Type B pancreatic cell (in vitro differentiated cells): ENCODE results near the gene EIF5A. TPM values are rescaled to one million over a fixed set of nuclear protein-coding genes. Genes with fewer than 3 reads are reported as not detected.

Experiments used
- DNase-seq: peaks from one replicate; pipeline ENCODE4 v3.0.0; 2021; ENCODE audit warnings: mixed read lengths; ENCODE audit not compliant: unreplicated experiment; ENCODE audit errors: extremely low spot score
- H3K27ac Mint-ChIP-seq: 2 replicates; pipeline ENCODE4 v1.8.0; 2021; ENCODE audit warnings: mild to moderate bottlenecking, mixed read lengths
- H3K27me3 Mint-ChIP-seq: 2 replicates; pipeline ENCODE4 v1.8.0; 2021; ENCODE audit warnings: mixed read lengths
- H3K36me3 Mint-ChIP-seq: 2 replicates; pipeline ENCODE4 v1.8.0; 2021; ENCODE audit warnings: mixed read lengths
- H3K4me1 Mint-ChIP-seq: one replicate; pipeline ENCODE4 v1.8.0; 2021; ENCODE audit warnings: mixed read lengths; ENCODE audit not compliant: unreplicated experiment
- H3K4me3 Mint-ChIP-seq: 2 replicates; pipeline ENCODE4 v1.8.0; 2021; ENCODE audit warnings: mild to moderate bottlenecking, mixed read lengths
- H3K9me3 Mint-ChIP-seq: 2 replicates; pipeline ENCODE4 v1.8.0; 2021; ENCODE audit warnings: mixed read lengths
- CTCF ChIP-seq: fragments of 200-600 bp; sonication (generic); conservative IDR thresholded peaks from 2 replicates; pipeline ENCODE4 v1.5.0; 2021; ENCODE audit warnings: antibody characterized with exemption, mild to moderate bottlenecking
- total RNA-seq: library from RNA; stranded (reverse); gene quantifications from 2 replicates; pipeline ENCODE4 v1.2.1, GENCODE V29; 2021; ENCODE audit warnings: low replicate concordance

EIF5A gene
- total RNA-seq, 1 donor from 2014 or later, result 454 TPM

GRCh38 chr17:7313890-7314718 is 6.7 kb downstream of the EIF5A start:
- TF ChIP-seq CTCF, result no peak
- H3K4me3 Mint-ChIP-seq, result peak overlapping the region; percentile 87
- no peaks in the 10 kb centered on the region for H3K9me3 Mint-ChIP-seq
- peaks cover 27% of the 10 kb centered on the region for H3K36me3 Mint-ChIP-seq
- no peak for DNase-seq
- peaks cover 37% of the 10 kb centered on the region for H3K4me1 Mint-ChIP-seq
- no peaks in the 10 kb centered on the region for H3K27me3 Mint-ChIP-seq
- peak overlapping the region; percentile 82 for H3K27ac Mint-ChIP-seq

- peaks cover 29% of the 10 kb centered on the region for H3K4me1 Mint-ChIP-seq
- H3K9me3 Mint-ChIP-seq, result no peaks in the 10 kb centered on the region
- peak within 1 kb of the TSS; percentile 82 for H3K27ac Mint-ChIP-seq
- TF ChIP-seq CTCF, result no peak
- DNase-seq, result peak; percentile 96
- peaks cover 21% of the 10 kb centered on the region for H3K36me3 Mint-ChIP-seq
- peak within 1 kb of the TSS; percentile 87 for H3K4me3 Mint-ChIP-seq
- H3K27me3 Mint-ChIP-seq, result no peaks in the 10 kb centered on the region
Measured at GRCh38 chr17:7314719-7315569, 7.5 kb downstream of the EIF5A start, which contains the start of gene GPS2. GPS2 (minus strand) TSS chr17:7315360; CDS start chr17:7315052, 308 bp downstream.

GRCh38 chr17:7315570-7316235 is 8.3 kb downstream of the EIF5A start:
- Mint-ChIP-seq H3K27me3 (no peaks in the 10 kb centered on the region), H3K36me3 (peaks cover 13% of the 10 kb centered on the region), H3K4me3 (peak overlapping the region; percentile 80), H3K4me1 (peaks cover 21% of the 10 kb centered on the region), H3K27ac (peak overlapping the region; percentile 80), H3K9me3 (no peaks in the 10 kb centered on the region)
- no peak for TF ChIP-seq CTCF
- DNase-seq, result no peak

- H3K27me3 Mint-ChIP-seq, result no peaks in the 10 kb centered on the region
- H3K27ac Mint-ChIP-seq, result peak overlapping the region; percentile 75
- DNase-seq, result no peak
- peaks cover 10% of the 10 kb centered on the region for H3K36me3 Mint-ChIP-seq
- no peaks in the 10 kb centered on the region for H3K9me3 Mint-ChIP-seq
- H3K4me3 Mint-ChIP-seq, result peak overlapping the region; percentile 77
- TF ChIP-seq CTCF, result no peak
- H3K4me1 Mint-ChIP-seq, result peaks cover 19% of the 10 kb centered on the region
Measured at GRCh38 chr17:7317161-7317803, 9.9 kb downstream of the EIF5A start.
